Adrenal gland (tissue), 12 donors: ENCODE results near the gene RBKS. TPM values are rescaled to one million over a fixed set of nuclear protein-coding genes. Genes with fewer than 3 reads are reported as not detected.

ENCODE experiments used
- DNase-seq, 7 donors: peaks; one replicate each; pipeline ENCODE4 v3.0.0-alpha.2; 2019 to 2020
- H3K27ac ChIP-seq, 5 donors: fragments of 200-600 bp; sonication (generic) in 4 of 5; 1 replicate in 3 of 5; 2 replicates in 2 of 5; pipeline versions ENCODE4 v1.5.1 to v1.8.0; 2016 to 2020; ENCODE audit warnings: mild to moderate bottlenecking in 1 of 5
- H3K27me3 ChIP-seq: fragments of 200-600 bp; 2 replicates; pipeline ENCODE4 v1.8.0; 2021
- H3K36me3 ChIP-seq, 2 donors: fragments of 200-600 bp; replicated peaks in 1 of 2; 1 replicate in 1 of 2; 2 replicates in 1 of 2; pipeline versions ENCODE4 v1.5.1 to v1.8.0; 2018 to 2022
- H3K4me1 ChIP-seq, 2 donors: fragments of 200-600 bp; replicated peaks in 1 of 2; 1 replicate in 1 of 2; 2 replicates in 1 of 2; pipeline versions ENCODE4 v1.5.1 to v1.8.0; 2018 to 2021
- H3K4me3 ChIP-seq, 4 donors: fragments of 200-600 bp; sonication (generic) in 3 of 4; one replicate each; pipeline ENCODE4 v1.5.1; 2016 to 2018
- H3K9me3 ChIP-seq, 3 donors: fragments of 200-600 bp; sonication (generic) in 1 of 3; replicated peaks in 1 of 3; 1 replicate in 2 of 3; 2 replicates in 1 of 3; pipeline versions ENCODE4 v1.5.1 to v1.8.0; 2016 to 2021
- POLR2A ChIP-seq, 2 donors: fragments of 450-650 bp; IDR thresholded peaks; one replicate each; pipeline ENCODE4 v1.6.1; 2017; ENCODE audit warnings: antibody characterized with exemption in 2 of 2, mild to moderate bottlenecking in 2 of 2, moderate library complexity in 1 of 2
- WGBS, 4 donors: extraction: QIAGEN DNeasy Blood & Tissue Kit in 2 of 4; methylation state at CpG; one replicate each; pipeline versions ENCODE4 v1.1.5 to v1.1.7; 2013 to 2017; 5-methylcytosine and 5-hydroxymethylcytosine counted together
- intact Hi-C, 2 donors: fragments of 100-400 bp; cut with DNase I; formaldehyde crosslinking; loops; one replicate each; pipeline versions ENCODE4 v1.14.1 to v1.15.0; 2022 to 2023
- polyA plus RNA-seq, 3 donors: library from polyadenylated mRNA; stranded (reverse); fragments of 200-250 nt in 2 of 3; fragments of 350-450 nt in 1 of 3; fragmentation: Illumina TruSeq in 1 of 3; extraction: RNeasy Lipid Tissue Mini Kit (QIAGEN cat#74804) in 1 of 3; gene quantifications; one replicate each; pipeline ENCODE4 v1.2.3, GENCODE V29; 2013 to 2014
- total RNA-seq, 9 donors: library from RNA; depleted of rRNA in 4 of 9; stranded (reverse); fragments of >200 nt in 4 of 9; fragments of 120-200 nt in 1 of 9; fragmentation: NEBNext Ultra II Directional in 1 of 9; extraction: Animal tissue kit (Norgen Biotek cat#: 25700) in 1 of 9; gene quantifications; one replicate each; pipeline versions ENCODE4 v1.1.0 to v1.2.4, GENCODE V29; 2013 to 2023
- TF ChIP-seq, protein P1 (sequence below), 6 experiments: fragments of 450-650 bp in 4 of 6; fragments of 200-600 bp in 2 of 6; sonication (generic) in 1 of 6; IDR thresholded peaks; 1 replicate in 5 of 6; 2 replicates in 1 of 6; pipeline versions ENCODE4 v1.5.1 to v1.8.0; 2016 to 2021; ENCODE audit warnings: antibody characterized with exemption in 6 of 6, mild to moderate bottlenecking in 2 of 6, moderate library complexity in 1 of 6
- donor health status: healthy with polysubstance abuse.
- donor health status: Bipolar disorder and iron deficiency.
- donor health status: DM: yes; HTN: yes; CAD: no.
- donor health status: DM: no; HTN: no; CAD: no.
- donor health status: DM: no; HTN: no; CAD: no.
- donor health status: DM: yes; HTN: yes; CAD: no.

RBKS gene
- total and polyA plus RNA-seq, 12 donors, result 9.1 to 54.4 (median 20.3) TPM

DNA sequence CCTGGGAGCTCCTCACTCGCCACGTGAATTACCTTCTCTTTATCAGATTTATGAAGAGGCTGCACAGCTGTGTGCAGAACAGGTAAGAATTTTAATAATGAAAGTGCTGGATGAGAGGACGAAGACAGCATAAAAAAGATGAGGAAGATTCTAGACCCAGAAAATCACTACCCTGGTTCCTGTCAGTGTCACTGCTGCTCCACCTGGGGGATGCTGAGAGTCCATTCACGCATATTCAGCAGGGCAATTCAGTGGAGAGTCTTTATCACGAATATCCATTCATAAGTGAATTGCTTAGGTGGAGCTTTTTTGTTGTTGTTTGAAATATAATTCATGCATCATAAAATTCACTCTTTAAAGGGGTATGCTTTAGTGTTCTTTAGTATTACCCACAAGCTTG is 66.6 kb downstream of the RBKS start:
- no peak for DNase-seq
- intact Hi-C loops, result no loop called here
- H3K9me3 ChIP-seq, result no peaks in the 10 kb centered on the region
- H3K27me3 ChIP-seq, result no peaks in the 10 kb centered on the region
- TF ChIP-seq, protein P1, sequence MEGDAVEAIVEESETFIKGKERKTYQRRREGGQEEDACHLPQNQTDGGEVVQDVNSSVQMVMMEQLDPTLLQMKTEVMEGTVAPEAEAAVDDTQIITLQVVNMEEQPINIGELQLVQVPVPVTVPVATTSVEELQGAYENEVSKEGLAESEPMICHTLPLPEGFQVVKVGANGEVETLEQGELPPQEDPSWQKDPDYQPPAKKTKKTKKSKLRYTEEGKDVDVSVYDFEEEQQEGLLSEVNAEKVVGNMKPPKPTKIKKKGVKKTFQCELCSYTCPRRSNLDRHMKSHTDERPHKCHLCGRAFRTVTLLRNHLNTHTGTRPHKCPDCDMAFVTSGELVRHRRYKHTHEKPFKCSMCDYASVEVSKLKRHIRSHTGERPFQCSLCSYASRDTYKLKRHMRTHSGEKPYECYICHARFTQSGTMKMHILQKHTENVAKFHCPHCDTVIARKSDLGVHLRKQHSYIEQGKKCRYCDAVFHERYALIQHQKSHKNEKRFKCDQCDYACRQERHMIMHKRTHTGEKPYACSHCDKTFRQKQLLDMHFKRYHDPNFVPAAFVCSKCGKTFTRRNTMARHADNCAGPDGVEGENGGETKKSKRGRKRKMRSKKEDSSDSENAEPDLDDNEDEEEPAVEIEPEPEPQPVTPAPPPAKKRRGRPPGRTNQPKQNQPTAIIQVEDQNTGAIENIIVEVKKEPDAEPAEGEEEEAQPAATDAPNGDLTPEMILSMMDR (IDR thresholded peaks at IDR 0.05), result no peak
- TF ChIP-seq POLR2A (IDR thresholded peaks at IDR 0.05), result no peak
- no peaks in the 10 kb centered on the region for H3K4me1 ChIP-seq
- no peak overlapping the region for H3K27ac ChIP-seq
- H3K4me3 ChIP-seq, result no peak overlapping the region
- WGBS, 4 donors, result 88 to 93% (median 91%) methylated on average over 5 of the region's 5 CpGs
- H3K36me3 ChIP-seq, result peaks cover 0 to 6% of the 10 kb centered on the region in 2 donors

DNA sequence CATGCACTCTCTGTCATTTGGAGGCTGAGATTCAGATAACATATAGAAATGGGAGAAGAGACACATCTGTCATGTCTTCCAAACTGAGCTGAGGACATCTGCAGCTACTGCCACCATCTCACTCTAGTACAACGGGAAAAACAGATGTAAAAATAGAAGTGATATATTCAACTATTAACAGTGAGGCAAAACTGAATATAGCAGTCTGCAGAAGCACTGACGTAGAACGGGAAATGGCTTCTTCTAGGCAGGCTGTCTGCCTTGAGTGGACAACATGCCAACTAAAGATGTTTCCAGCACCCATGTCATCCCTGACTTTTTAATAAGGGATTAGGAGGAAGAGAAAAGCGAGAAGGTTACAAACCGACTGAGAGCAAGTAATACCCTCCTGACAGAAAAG is 67.1 kb downstream of the RBKS start:
- no peak for DNase-seq
- intact Hi-C loops, result no loop called here
- H3K27me3 ChIP-seq, result no peaks in the 10 kb centered on the region
- no peaks in the 10 kb centered on the region for H3K4me1 ChIP-seq
- peaks cover 0 to 6% of the 10 kb centered on the region in 2 donors for H3K36me3 ChIP-seq
- no peaks in the 10 kb centered on the region for H3K9me3 ChIP-seq
- WGBS, 4 donors, result 87 to 88% (median 88%) methylated on average over 5 of the region's 5 CpGs
- TF ChIP-seq, protein P1 (IDR thresholded peaks at IDR 0.05), result no peak
- no peak overlapping the region for H3K4me3 ChIP-seq
- H3K27ac ChIP-seq, result no peak overlapping the region

DNA sequence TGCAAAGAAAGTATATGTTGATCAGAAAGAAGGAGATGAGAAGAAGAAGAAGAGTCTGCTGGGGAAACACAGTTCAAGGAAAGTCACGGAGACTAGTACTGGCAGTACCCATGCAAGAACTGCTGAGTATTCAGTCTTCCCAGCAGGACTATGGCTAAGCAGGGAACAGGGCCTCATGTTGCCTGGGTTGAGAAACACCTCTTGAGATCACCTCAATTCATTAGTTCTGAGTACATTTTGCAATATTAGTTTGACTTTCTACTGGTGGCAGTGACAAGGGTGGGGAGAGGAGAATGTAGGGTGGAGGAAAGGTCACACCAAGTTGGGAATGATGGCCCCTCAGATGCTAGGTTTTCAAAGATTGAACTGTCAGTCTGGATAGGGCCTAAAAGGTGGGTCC is 68.1 kb downstream of the RBKS start:
- Histone ChIP-seq H3K36me3 (peaks cover 0 to 5% of the 10 kb centered on the region in 2 donors), H3K9me3 (no peaks in the 10 kb centered on the region), H3K4me1 (no peaks in the 10 kb centered on the region), H3K27ac (no peak overlapping the region), H3K4me3 (no peak overlapping the region), H3K27me3 (no peaks in the 10 kb centered on the region)
- intact Hi-C loops, result no loop called here
- 88 to 97% (median 92%) methylated on average over 1 of the region's 1 CpG for WGBS, 4 donors
- TF ChIP-seq POLR2A (IDR thresholded peaks at IDR 0.05), result no peak
- TF ChIP-seq, protein P1 (IDR thresholded peaks at IDR 0.05), result no peak
- DNase-seq, result no peak

DNA sequence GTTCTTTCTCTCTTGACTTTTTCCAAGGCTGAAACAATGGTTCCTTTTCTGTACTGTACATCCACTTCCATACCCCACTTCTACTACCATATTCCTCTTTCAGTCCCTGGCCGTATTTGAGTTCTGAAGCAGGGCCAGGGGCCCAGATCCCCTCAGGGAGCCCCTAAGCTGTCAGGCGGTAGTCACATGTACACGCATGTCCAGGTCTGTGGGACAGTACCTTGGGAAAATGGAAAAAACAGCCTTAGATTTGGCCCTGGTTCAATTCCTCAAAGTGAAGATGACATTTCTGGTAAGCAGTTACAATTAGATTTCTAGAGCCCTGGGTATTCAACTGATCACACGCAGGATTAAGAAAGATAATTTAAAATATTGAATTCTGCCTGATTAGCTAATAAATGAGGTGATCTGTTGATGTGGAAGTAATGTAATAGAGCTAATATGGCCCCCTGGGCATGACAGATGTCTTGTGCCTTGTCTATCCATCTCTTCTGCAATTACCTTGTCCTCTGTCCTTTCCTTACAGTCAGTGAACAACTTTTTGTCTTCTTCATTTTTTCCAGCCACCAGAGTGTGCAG is 74.2 kb downstream of the RBKS start:
- 88 to 97% (median 94%) methylated on average over 4 of the region's 4 CpGs for WGBS, 4 donors
- no peaks in the 10 kb centered on the region for H3K9me3 ChIP-seq
- H3K36me3 ChIP-seq, result no peaks in the 10 kb centered on the region
- DNase-seq, result no peak
- TF ChIP-seq POLR2A (IDR thresholded peaks at IDR 0.05), result no peak
- TF ChIP-seq, protein P1 (IDR thresholded peaks at IDR 0.05), result no peak
- H3K4me3 ChIP-seq, result no peak overlapping the region
- no peaks in the 10 kb centered on the region for H3K27me3 ChIP-seq
- intact Hi-C loops, result no loop called here
- H3K4me1 ChIP-seq, result no peaks in the 10 kb centered on the region
- H3K27ac ChIP-seq, result no peak overlapping the region
